H1 (cell line): ENCODE data around the gene EZH1. TPM values are rescaled to one million over a fixed set of nuclear protein-coding genes. Genes with fewer than 3 reads are reported as not detected.

Source experiments
- ASH2L ChIP-seq: fragments of 200-600, 300-600 bp; sonication (generic); IDR thresholded peaks from one replicate; pipeline ENCODE4 v1.7.1; 2017; ENCODE audit warnings: low read length
- CREB1 ChIP-seq: IDR thresholded peaks from 2 replicates; pipeline ENCODE4 v1.6.1; 2012; ENCODE audit warnings: inconsistent platforms
- E2F6 ChIP-seq: IDR thresholded peaks from 2 replicates; pipeline ENCODE4 v1.6.1; 2012; ENCODE audit warnings: inconsistent platforms
- EGR1 ChIP-seq: IDR thresholded peaks from 2 replicates; pipeline ENCODE4 v1.6.1; 2011; ENCODE audit warnings: low read depth, low read length, borderline replicate concordance
- GTF2F1 ChIP-seq: IDR thresholded peaks from 2 replicates; pipeline ENCODE4 v1.6.1; 2012; ENCODE audit warnings: low read depth, low read length, improper control_type of control experiment, borderline replicate concordance
- HDAC2 ChIP-seq, 2 experiments: fragments of 300-600 bp in 1 of 2; sonication (generic) in 1 of 2; IDR thresholded peaks; 2 replicates each; pipeline ENCODE4 v1.6.1; 2011 to 2012; ENCODE audit warnings: low read depth in 2 of 2, low read length in 2 of 2, mild to moderate bottlenecking in 2 of 2, moderate library complexity in 2 of 2, borderline replicate concordance in 1 of 2, inconsistent platforms in 1 of 2
- KDM4A ChIP-seq: IDR thresholded peaks from one replicate; pipeline ENCODE4 v1.7.1; 2012; ENCODE audit warnings: low read depth, mild to moderate bottlenecking, moderate library complexity, low read length, inconsistent platforms; ENCODE audit not compliant: severe bottlenecking
- NRF1 ChIP-seq: IDR thresholded peaks from 2 replicates; pipeline ENCODE4 v1.6.1; 2011; ENCODE audit warnings: mild to moderate bottlenecking, low read depth, low read length, improper control_type of control experiment
- POLR2A ChIP-seq, 2 experiments: IDR thresholded peaks; 1 replicate in 1 of 2; 2 replicates in 1 of 2; pipeline ENCODE4 v1.6.1; 2011; ENCODE audit warnings: low read depth in 2 of 2, low read length in 2 of 2, mild to moderate bottlenecking in 2 of 2; ENCODE audit errors: control extremely low read depth in 1 of 2
- RBBP5 ChIP-seq: IDR thresholded peaks from 2 replicates; pipeline ENCODE4 v1.7.1; 2012; ENCODE audit warnings: low read depth, mild to moderate bottlenecking, inconsistent platforms, low read length, moderate library complexity, borderline replicate concordance
- RNF2 ChIP-seq: fragments of 200-900, 300-1000 bp; sonication (generic); IDR thresholded peaks from 2 replicates; pipeline ENCODE4 v1.7.1; 2016; ENCODE audit warnings: borderline replicate concordance, low read depth, mild to moderate bottlenecking, antibody characterized with exemption, low read length; ENCODE audit not compliant: poor library complexity, severe bottlenecking; ENCODE audit errors: missing control alignments
- SIRT6 ChIP-seq: IDR thresholded peaks from one replicate; pipeline ENCODE4 v1.7.1; 2012; ENCODE audit warnings: low read length, inconsistent platforms
- SRF ChIP-seq: IDR thresholded peaks from 2 replicates; pipeline ENCODE4 v1.6.1; 2011; ENCODE audit warnings: mild to moderate bottlenecking, low read depth, low read length, moderate library complexity
- TAF7 ChIP-seq: optimal IDR thresholded peaks from 2 replicates; pipeline ENCODE3; 2011; ENCODE audit warnings: low read depth, mild to moderate bottlenecking, inconsistent platforms, low read length, moderate library complexity, borderline replicate concordance
- TBP ChIP-seq: IDR thresholded peaks from 2 replicates; pipeline ENCODE4 v1.6.1; 2011; ENCODE audit warnings: low read depth, low read length, improper control_type of control experiment
- polyA plus RNA-seq, 7 experiments: library from polyadenylated mRNA; depleted of rRNA in 3 of 7; stranded (reverse) in 5 of 7; unstranded in 2 of 7; fragments of >200 nt in 5 of 7; fragments of 200-250 nt in 2 of 7; gene quantifications; 1 replicate in 5 of 7; 2 replicates in 1 of 7; 4 replicates in 1 of 7; pipeline versions ENCODE4 v1.2.1 to v1.2.3, GENCODE V29; 2011 to 2013; ENCODE audit warnings: missing spikeins in 2 of 7, mixed read lengths in 2 of 7
- total RNA-seq: library from RNA; stranded (reverse); fragmentation: NEBNext Ultra II Directional; extraction: Animal tissue kit (Norgen Biotek cat#: 25700); gene quantifications from 2 replicates; pipeline ENCODE4 v1.2.1, GENCODE V29; 2021

Gene EZH1
- total and polyA plus RNA-seq, 2 of the 8 experiments (the other 6 are each of a cell fraction or from before 2014, with no cell fraction given): 17.4 to 20.8 TPM

DNA sequence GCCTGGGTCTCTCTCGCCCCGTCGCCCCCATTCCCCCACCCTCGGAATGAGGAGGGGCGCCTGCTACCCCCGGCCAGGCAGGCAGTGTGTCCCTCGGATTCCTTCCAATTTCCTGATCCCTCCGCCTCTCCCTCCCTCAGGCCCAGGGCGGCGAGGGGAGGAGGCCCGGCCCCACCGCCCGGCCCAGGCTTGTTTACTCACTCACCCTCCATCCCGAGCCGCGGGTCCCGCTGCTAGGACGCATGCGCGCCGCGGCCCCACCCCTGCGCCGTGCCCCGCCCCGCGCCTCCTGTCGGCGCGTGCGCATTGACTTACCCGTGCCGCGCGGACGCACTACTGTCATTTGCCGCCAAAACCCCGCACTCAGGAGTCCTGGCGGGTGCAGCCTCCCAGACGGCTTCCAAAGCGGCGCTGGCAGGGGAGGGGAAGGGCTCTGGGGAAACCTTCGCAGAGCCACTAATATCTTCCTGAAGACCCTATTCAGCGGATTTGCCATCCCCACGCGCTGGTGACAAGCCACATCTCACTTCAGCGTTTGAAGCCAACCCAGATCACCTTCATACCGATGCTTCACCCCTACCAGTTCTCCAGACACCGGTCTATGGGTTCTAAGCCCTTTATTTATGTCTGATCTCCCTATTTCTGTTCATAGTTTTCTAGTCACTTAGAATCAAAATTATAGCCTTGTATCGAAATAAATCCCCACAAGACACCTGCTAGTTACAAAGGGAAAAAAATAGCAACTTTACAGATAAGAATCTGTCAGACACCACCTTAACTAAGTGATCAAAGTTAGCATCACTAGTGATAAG, at the start of gene EZH1 (continued):
- TF ChIP-seq RNF2 (no peak), POLR2A (IDR thresholded peaks at IDR 0.05; ENCODE audit: control extremely low read depth in 1 of 2, low read depth in 2 of 2, low read length in 2 of 2) (peak; percentile 63 to 64; a peak in 2 of 3 replicates), EGR1 (no peak), TBP (0 out of 2 replicates have a peak, but pooled peaks have one; percentile 9), RBBP5 (no peak), HDAC2 (IDR thresholded peaks at IDR 0.05; ENCODE audit: borderline replicate concordance in 1 of 2, low read depth in 2 of 2, low read length in 2 of 2) (no peak; a peak in 1 of 4 replicates), TAF7 (peak; percentile 23), ASH2L (peak; percentile 78), SIRT6 (no peak), NRF1 (peak; percentile 77), GTF2F1 (peak; percentile 47; the same call in 1 of the 2 replicates), E2F6 (peak; percentile 100), CREB1 (peak; percentile 47; the same call in 1 of the 2 replicates), KDM4A (peak; percentile 49), SRF (no peak)
- TF ChIP-seq, all 59 proteins: peak for 14
